Endometrium (tissue), 2 donors: ENCODE measurements around the gene SMARCB1.

Experiments
- FAIRE-seq: peaks from 2 replicates; lab custom pipeline; 2012; peaks lifted over from hg19 to GRCh38; lab: Jason Lieb, UNC
- donor health status: control.
- donor health status: control.

The SMARCB1 gene

GRCh38 chr22:23780146-23780748 lies 6.5 kb upstream of the SMARCB1 start:
- no peak for FAIRE-seq

GRCh38 chr22:23781065-23781464 lies 5.7 kb upstream of the SMARCB1 start:
- FAIRE-seq = no peak

GRCh38 chr22:23781511-23782183 lies 5.1 kb upstream of the SMARCB1 start:
- FAIRE-seq = no peak

DNA sequence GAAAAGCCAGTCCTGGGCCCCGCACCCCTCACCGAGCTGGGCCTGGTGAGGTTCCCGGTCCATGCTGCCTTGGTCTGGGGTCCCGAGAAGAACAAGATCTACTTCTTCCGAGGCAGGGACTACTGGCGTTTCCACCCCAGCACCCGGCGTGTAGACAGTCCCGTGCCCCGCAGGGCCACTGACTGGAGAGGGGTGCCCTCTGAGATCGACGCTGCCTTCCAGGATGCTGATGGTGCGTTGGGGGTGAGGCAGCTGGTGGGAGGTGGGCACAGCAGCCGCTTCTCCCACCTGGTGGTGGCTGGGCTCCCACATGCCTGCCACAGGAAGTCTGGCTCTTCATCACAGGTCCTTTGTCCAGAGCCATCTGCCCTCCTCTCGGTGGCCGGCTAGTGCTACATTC lies 4.5 kb upstream of the SMARCB1 start:
- FAIRE-seq = no peak

- FAIRE-seq = no peak
Observed at GRCh38 chr22:23782703-23783102, 4.1 kb upstream of the SMARCB1 start.

- no peak for FAIRE-seq
Observed at GRCh38 chr22:23783265-23784150, 3.3 kb upstream of the SMARCB1 start.

GRCh38 chr22:23784215-23784732 lies 2.5 kb upstream of the SMARCB1 start:
- no peak for FAIRE-seq

- no peak for FAIRE-seq
Observed at GRCh38 chr22:23786261-23786710, 480 bp upstream of the SMARCB1 start.

DNA sequence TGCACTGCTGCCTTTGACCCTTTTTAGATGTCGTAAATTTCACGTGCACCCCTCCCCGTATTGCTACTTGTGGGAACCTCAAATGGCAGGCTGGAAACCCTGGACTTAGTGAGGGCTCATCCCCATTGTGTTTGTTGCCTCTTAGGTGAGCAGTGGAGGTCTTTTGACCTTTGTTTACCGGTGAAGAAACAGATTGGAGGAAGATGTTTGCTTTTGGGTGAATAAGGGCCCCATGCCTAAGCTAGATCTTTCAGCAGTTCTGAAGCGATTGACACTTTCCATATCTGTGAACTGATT lies 782 bp downstream of the SMARCB1 start:
- no peak for FAIRE-seq

GRCh38 chr22:23787910-23788309 lies 1.1 kb downstream of the SMARCB1 start:
- no peak for FAIRE-seq

- no peak for FAIRE-seq
Observed at GRCh38 chr22:23789121-23789520, 2.4 kb downstream of the SMARCB1 start.

DNA sequence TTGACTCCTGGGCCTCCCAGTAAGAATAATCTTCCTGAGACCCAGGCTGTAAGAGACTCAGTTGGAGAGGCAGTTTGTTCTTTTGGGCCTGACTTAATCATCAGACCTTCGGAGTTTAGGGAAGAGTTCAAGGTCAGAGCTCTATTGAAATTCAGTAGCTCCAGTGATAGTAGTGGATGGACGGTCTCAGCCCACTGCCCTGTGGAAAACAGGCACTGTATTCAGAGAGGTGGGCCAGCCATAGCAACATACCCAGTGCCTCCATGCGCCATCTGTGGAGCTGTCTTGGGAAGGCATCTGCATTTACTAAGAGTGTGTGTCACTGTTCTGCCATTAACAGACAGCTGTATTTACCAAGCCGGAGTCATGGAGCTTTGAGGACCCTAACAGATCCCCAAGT lies 2.9 kb downstream of the SMARCB1 start:
- no peak for FAIRE-seq

DNA sequence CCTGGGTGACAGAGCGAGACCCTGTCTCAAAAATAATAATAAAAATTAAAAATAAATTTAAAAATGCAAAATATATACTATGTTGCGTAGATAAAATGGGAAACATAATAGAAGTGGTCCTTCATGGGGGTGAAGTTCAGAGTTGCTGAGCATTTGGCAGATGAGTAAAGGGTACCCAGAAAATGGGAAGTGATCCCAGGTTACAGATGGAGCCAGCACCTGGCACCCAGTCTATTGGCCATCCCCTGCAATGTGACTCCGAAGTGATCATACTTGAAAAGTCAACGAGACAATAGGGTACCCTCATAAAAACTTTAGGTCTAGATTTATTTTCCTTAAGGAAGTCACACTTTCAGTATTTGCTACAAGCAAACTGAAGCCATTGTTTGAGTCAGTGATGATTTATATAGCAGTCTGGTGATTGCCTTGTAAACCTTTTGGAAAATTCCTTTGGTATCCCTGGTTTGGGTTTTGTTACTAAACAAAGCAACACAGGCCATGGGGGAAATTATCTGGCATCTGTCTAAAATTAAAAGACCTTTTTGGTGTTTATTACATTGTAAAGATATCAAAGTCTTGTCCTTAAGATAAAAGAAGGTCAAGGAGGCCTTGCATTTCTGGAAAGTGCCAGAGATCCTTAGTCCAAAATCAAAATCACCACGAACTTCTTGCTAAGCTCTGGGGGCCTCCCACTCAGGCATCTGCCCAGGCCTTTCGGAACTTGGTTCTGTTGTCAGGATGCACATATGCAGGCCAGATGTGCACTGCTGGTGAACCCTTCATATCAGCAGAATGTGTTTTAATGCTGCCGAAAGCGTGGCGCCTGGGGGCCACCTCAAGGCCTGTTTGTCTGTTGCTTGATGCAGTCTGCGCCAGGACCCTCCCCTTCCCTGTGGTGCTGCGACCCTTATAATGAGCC lies 4.3 kb downstream of the SMARCB1 start:
- FAIRE-seq = peak; percentile 98

GRCh38 chr22:23791738-23792645 lies 5.2 kb downstream of the SMARCB1 start:
- no peak for FAIRE-seq

DNA sequence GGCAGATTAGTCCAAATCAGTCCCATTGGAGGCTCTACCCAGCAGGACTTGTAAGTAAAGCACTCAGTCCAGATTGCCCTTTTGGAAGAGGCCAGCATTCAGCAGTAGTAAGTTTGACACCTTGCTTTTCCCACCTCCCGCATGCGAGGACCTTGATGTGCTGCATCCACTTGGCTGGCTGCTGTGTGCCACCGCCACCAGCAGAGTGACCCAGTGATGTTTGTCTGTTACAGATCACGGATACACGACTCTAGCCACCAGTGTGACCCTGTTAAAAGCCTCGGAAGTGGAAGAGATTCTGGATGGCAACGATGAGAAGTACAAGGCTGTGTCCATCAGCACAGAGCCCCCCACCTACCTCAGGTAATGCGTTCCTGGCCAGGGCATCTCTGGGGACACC lies 6.6 kb downstream of the SMARCB1 start:
- no peak for FAIRE-seq

GRCh38 chr22:23796461-23796860 lies 9.7 kb downstream of the SMARCB1 start:
- peak; percentile 94 for FAIRE-seq

DNA sequence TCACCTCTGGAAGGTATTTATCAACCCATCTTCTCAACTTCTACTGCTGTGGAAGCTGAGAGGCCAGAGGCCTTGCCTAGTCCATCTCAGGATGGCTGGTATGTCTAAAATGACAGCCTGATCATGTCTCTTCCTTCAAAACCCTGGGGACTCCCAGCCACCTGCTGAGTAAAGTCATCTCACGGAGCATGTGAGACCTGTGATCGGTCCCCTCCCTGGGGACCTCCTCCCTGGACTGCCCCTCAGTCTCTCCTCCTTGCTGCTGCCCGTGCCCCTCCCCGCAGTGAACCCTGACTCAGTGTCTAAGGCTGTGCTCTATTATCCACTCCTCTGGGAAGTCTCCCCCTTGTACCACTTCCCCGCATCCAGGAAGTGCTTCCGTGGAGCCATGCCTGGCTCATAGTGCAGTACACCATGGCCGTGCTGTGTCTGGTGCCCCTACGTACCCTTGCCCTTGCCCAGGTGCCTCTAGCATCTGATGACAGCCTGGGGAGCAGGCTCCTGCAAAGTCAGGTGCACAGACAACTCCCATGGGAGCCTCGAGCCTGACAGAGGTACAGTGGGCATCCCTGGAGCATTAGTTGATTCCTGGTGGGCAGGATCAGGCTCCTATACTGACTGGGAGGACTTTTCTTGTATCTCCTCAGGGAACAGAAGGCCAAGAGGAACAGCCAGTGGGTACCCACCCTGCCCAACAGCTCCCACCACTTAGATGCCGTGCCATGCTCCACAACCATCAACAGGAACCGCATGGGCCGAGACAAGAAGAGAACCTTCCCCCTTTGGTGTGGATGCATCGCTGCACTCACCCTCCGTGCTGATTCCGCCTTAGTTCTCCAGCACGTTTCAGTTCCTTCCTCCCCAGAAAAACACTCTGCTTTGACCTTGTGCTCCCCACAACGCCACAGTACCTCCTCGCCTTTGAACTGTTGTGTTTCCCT lies 13.8 kb downstream of the SMARCB1 start:
- FAIRE-seq = no peak

DNA sequence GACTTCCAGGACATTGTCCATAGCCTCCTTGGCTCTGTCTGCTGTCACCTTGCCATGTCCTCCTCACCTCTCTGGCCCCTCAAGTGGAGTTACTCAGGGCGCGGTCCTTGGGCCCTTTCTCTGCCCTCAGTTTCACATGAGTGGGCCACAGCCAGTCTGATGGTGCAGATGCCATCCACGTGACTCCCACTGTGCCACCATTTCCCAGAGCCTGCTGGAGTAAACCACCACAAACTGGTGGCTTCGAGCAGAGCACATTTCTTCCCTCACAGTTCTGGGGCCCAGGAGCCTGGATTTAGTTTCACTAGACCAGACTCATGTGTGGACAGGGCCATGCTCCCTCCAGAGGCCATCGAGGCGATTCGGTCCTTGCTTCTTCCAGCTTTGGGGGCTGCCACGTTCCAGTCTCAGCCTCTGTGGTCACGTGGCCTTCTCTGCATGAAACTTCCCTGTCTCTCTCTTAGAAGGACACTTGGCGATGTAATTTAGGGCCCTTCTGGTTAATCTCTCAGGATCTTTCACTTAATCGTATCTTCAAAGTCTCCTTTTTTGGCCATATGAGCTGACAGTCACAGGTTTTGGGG lies 14.6 kb downstream of the SMARCB1 start:
- FAIRE-seq = no peak

- FAIRE-seq = no peak
Observed at GRCh38 chr22:23801886-23802377, 15.2 kb downstream of the SMARCB1 start.
